MG63 (cell line): ENCODE data around the gene OR9G1. TPM values are rescaled to one million over a fixed set of nuclear protein-coding genes. Genes with fewer than 3 reads are reported as not detected.

Experiments
- DNase-seq: peaks from one replicate; pipeline ENCODE4 v3.0.0-alpha.2; 2020
- H3K27me3 ChIP-seq: fragments of 250-450 bp; sonication (Bioruptor Pico); 2 replicates; pipeline ENCODE4 v1.5.1; 2020; ENCODE audit warnings: mild to moderate bottlenecking, moderate library complexity
- H3K36me3 ChIP-seq: fragments of 250-450 bp; sonication (Bioruptor Pico); 2 replicates; pipeline ENCODE4 v1.5.1; 2020; ENCODE audit warnings: mild to moderate bottlenecking, moderate library complexity
- H3K4me3 ChIP-seq: fragments of 250-450 bp; sonication (Bioruptor Pico); 2 replicates; pipeline ENCODE4 v1.5.1; 2020; ENCODE audit warnings: mild to moderate bottlenecking, moderate library complexity
- H3K9me3 ChIP-seq: fragments of 250-450 bp; sonication (Bioruptor Pico); 2 replicates; pipeline ENCODE4 v1.5.1; 2020; ENCODE audit warnings: mild to moderate bottlenecking, moderate library complexity
- total RNA-seq: library from RNA; depleted of rRNA; stranded (reverse); fragments of >200 nt; shearing (Covaris generic); gene quantifications from 2 replicates; pipeline ENCODE4 v1.2.3, GENCODE V29; 2014; ENCODE audit warnings: low replicate concordance; rRNA removed

The OR9G1 gene
- total RNA-seq, 1 experiment from 2014 or later, result not detected

- Histone ChIP-seq H3K9me3 (no peaks in the 10 kb centered on the region), H3K36me3 (no peaks in the 10 kb centered on the region), H3K27me3 (no peaks in the 10 kb centered on the region; the same call in 1 of the 2 replicates), H3K4me3 (no peak overlapping the region)
- no peak for DNase-seq
These were observed 51.3 kb downstream of the OR9G1 start for GRCh38 chr11:56750190-56750589.

- no peaks in the 10 kb centered on the region for H3K36me3 ChIP-seq
- no peak overlapping the region for H3K4me3 ChIP-seq
- DNase-seq, result no peak
- H3K27me3 ChIP-seq, result no peaks in the 10 kb centered on the region; the same call in 1 of the 2 replicates
- H3K9me3 ChIP-seq, result no peaks in the 10 kb centered on the region
These were observed 52.6 kb downstream of the OR9G1 start for GRCh38 chr11:56751480-56751879.

Other genes starting within 250 kb of the OR9G1 start
- not detected in 2 replicates for gene OR5M3, start 225.7 kb upstream of the OR9G1 start, total RNA-seq
- gene OR5M8, start 207.7 kb upstream of the OR9G1 start, total RNA-seq, result not detected in 2 replicates
- not detected in 2 replicates for gene OR5M11, start 155.8 kb upstream of the OR9G1 start, total RNA-seq
- gene OR5M10, start 121.4 kb upstream of the OR9G1 start, total RNA-seq, result not detected in 2 replicates
- gene OR5M1, start 84.2 kb upstream of the OR9G1 start, total RNA-seq, result not detected in 2 replicates
- not detected in 2 replicates for gene OR5AP2, start 56.7 kb upstream of the OR9G1 start, total RNA-seq
- not detected in 2 replicates for gene OR5AR1, start 35.4 kb upstream of the OR9G1 start, total RNA-seq
- not detected in 2 replicates for gene OR9G4, start 49.6 kb downstream of the OR9G1 start, total RNA-seq